Measurements from ENCODE around the gene GARIN6.
"Not testable (repeated sequence)": the region's sequence is repeated elsewhere in the genome, so short reads cannot be mapped to it uniquely, and the experiment has no call there.

Gene GARIN6

GRCh38 chr12:99647453-99647852, at the start of gene GARIN6:
GARIN6 (plus strand) TSS chr12:99647753; CDS start chr12:99648175, 422 bp downstream.
- peak; percentile 3 for DNase-seq

- DNase-seq: no peak
Measured at GRCh38 chr12:99598785-99599184, 48.8 kb upstream of the GARIN6 start.

- no peak for DNase-seq
Measured at GRCh38 chr12:99600388-99600787, 47.2 kb upstream of the GARIN6 start.

GRCh38 chr12:99609455-99610181, 37.9 kb upstream of the GARIN6 start:
- DNase-seq: no peak

- DNase-seq: no peak
Measured at GRCh38 chr12:99611117-99611516, 36.4 kb upstream of the GARIN6 start.

GRCh38 chr12:99611599-99611998, 36.0 kb upstream of the GARIN6 start:
- no peak for DNase-seq

GRCh38 chr12:99618657-99619056, 28.9 kb upstream of the GARIN6 start:
- DNase-seq: no peak

- no peak for DNase-seq
Measured at GRCh38 chr12:99619389-99620158, 28.0 kb upstream of the GARIN6 start.

GRCh38 chr12:99620159-99620479, 27.4 kb upstream of the GARIN6 start:
- DNase-seq: no peak

GRCh38 chr12:99624591-99624990, 23.0 kb upstream of the GARIN6 start:
- DNase-seq: not testable (repeated sequence)

- no peak for DNase-seq
Measured at GRCh38 chr12:99627459-99627858, 20.1 kb upstream of the GARIN6 start.

- DNase-seq: no peak
Measured at GRCh38 chr12:99644629-99645028, 2.9 kb upstream of the GARIN6 start.

- DNase-seq: no peak
Measured at GRCh38 chr12:99648183-99648582, 630 bp downstream of the GARIN6 start.

GRCh38 chr12:99649551-99649950, 2.0 kb downstream of the GARIN6 start:
- no peak for DNase-seq

- no peak for DNase-seq
Measured at GRCh38 chr12:99658671-99659349, 11.3 kb downstream of the GARIN6 start.

- no peak for DNase-seq
Measured at GRCh38 chr12:99670635-99671034, 23.1 kb downstream of the GARIN6 start.

GRCh38 chr12:99680276-99680675, 32.7 kb downstream of the GARIN6 start:
- no peak for DNase-seq

- no peak for DNase-seq
Measured at GRCh38 chr12:99686142-99686541, 38.6 kb downstream of the GARIN6 start.

GRCh38 chr12:99695050-99695449, 47.5 kb downstream of the GARIN6 start:
- DNase-seq: no peak

Measured in 8988T (cell line).